HG03095 (cell line): ENCODE results near the gene ZNF799.
"Not testable (repeated sequence)": the region's sequence is repeated elsewhere in the genome, so short reads cannot be mapped to it uniquely, and the experiment has no call there.

Source experiments
- ATAC-seq: cut with Tn5 transposase; IDR thresholded peaks from one replicate; pipeline ENCODE4 v1.9.1; 2021; ENCODE audit warnings: moderate library complexity; ENCODE audit not compliant: unreplicated experiment

The ZNF799 gene

DNA sequence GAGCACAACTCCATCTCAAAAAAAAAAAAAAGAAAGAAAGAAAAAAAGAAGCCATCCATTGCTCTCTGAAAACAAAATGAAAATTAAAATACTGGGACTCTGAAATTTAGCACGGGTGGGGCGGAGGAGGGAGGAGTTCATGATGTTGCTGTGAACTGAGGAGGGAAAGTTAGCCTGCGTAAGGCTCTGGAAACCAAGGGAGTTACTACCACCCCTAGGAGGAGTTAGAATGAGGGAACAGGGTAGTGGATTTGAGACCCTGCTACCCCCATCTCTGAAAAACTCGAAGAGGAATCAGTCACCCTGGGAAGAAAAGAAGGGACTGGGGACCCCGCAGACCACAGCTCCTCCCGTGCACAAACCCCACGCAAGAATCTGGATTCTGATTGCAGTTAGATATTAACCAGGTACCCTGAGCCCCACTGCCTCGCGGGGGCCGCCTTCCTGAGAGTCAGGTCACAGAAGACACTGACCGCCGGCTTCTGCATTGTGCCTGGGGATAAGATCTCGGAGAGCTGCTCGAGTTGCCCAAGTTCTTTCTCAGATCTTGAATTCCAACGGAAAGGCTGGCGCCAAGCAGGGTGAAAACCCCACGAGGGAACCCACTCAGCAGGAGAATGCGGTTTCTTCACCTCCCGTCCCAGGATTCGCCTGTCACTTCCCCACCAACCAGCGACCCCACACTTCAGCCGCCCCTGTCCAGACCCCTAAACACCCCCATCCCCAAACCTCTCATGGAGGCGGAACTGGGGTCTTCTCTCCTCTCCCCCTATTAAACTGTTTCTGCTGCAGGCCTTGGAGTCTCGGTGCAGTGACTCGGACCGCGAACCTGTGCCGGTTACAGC lies 36.5 kb downstream of the ZNF799 start:
- no peak for ATAC-seq

DNA sequence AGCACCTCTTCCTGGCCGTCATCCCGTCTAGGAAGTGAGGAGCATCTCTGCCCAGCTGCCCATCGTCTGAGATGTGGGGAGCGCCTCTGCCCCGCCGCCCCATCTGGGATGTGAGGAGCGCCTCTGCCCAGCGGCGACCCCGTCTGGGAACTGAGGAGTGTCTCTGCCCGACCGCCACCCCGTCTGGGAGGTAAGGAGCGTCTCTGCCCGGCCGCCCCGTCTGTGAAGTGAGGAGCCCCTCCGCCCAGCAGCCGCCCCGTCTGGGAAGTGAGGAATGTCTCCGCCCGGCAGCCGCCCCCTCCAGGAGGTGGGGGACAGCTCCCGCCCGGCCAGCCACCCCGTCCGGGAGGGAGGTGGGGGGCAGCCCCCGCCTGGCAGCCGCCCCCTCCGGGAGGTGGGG lies 38.8 kb downstream of the ZNF799 start:
- not testable (repeated sequence) for ATAC-seq

- ATAC-seq: no peak
Measured at GRCh38 chr19:12353375-12353774, 47.7 kb downstream of the ZNF799 start.

DNA sequence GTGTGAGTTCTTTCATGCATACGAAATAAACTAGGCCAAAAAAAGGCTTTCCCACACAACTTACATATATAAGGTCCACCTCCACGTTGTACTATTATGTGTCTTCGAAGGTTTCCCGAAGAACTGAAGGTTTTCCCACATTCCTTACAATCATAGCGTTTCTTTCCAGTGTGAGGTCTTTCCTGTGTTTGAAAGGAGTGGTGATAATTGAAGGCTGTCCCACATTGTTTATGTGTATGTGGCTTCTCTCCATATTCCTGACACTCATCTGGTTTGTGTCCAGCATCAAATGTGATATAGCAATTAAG lies 50.2 kb downstream of the ZNF799 start:
- no peak for ATAC-seq

- ATAC-seq: no peak
Measured at GRCh38 chr19:12350185-12350889, 50.7 kb downstream of the ZNF799 start.

GRCh38 chr19:12346896-12347295 lies 54.2 kb downstream of the ZNF799 start:
- ATAC-seq: no peak

DNA sequence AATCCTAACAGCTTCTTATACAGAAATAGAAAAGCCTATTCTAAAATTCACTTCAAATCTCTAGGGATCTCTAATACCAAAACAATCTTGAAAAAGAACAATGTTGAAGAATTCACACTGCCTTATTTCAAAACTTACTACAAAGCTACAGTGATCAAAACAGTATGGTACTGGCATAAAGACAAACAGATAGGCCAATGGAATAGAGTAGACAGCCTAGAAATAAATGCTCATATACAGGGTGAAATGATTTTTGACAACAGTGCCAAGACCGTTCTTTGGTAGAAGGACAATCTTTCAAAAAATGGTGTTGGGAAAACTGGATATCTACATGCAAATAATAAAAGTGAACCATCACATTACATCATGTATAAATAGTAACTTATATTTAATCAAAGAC lies 55.9 kb downstream of the ZNF799 start:
- ATAC-seq: no peak
